ENCODE measurements around the gene SLC4A1AP. TPM values are rescaled to one million over a fixed set of nuclear protein-coding genes. Genes with fewer than 3 reads are reported as not detected.

The SLC4A1AP gene
- total and polyA plus RNA-seq, 9 of the 15 experiments (the other 6 are each of a cell fraction or from before 2014, with no cell fraction given), result 8.1 to 40.5 (median 35.3) TPM

DNA sequence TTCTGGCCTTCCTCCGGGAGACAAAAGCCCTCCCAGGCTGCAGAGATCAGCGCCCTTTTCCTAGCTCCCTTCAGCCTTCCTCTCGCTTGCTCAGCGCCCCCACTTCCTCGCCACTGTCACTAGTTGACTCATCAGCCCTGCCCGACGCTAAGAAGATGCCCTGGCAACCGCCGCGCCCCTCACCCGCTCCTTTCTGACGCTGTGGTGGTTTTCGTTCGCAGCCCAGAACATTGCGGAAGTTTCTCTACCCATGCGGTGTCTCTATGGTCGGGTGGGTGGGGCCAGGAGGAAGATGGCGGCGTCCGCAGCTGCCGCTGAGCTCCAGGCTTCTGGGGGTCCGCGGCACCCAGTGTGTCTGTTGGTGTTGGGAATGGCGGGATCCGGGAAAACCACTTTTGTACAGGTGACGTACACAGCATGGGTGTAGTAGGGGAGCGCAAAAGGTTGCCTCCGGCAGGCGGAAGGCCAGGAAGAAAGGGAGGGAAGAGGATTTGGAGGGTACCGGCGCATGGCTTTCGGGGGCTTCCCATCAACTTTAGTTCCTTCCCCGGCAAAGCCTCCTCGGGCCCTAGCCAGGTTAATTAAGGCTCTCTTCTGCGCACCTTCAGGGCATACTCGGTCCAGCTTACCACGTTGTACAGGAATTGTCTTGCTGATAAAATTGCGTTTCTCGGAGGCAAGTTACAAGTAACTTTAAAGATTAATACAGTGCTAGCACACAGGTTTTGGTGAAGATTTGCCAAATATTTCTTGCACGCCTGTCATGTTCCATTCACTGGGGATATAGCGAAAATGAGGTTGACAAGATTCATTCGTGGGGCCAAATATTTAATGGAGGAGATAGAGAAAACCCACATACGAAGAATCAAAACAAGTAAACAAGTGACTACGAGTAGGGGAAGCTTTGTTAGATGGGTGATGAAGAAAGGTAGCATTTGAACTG, 34.7 kb upstream of the SLC4A1AP start, which contains the start of the genes CCDC121 and GPN1 (continued):
- no peak for TF ChIP-seq ZC3H4 (CRISPR knock-in tag; IDR thresholded peaks at IDR 0.05; ENCODE audit: borderline replicate concordance)
- TF ChIP-seq RBM15 (IDR thresholded peaks at IDR 0.05; ENCODE audit: insufficient read depth, low read length), result no peak
- peak; percentile 75; the same call in 1 of the 2 replicates for TF ChIP-seq SP1 (CRISPR knock-in tag; IDR thresholded peaks at IDR 0.05)
- TF ChIP-seq, protein P1, sequence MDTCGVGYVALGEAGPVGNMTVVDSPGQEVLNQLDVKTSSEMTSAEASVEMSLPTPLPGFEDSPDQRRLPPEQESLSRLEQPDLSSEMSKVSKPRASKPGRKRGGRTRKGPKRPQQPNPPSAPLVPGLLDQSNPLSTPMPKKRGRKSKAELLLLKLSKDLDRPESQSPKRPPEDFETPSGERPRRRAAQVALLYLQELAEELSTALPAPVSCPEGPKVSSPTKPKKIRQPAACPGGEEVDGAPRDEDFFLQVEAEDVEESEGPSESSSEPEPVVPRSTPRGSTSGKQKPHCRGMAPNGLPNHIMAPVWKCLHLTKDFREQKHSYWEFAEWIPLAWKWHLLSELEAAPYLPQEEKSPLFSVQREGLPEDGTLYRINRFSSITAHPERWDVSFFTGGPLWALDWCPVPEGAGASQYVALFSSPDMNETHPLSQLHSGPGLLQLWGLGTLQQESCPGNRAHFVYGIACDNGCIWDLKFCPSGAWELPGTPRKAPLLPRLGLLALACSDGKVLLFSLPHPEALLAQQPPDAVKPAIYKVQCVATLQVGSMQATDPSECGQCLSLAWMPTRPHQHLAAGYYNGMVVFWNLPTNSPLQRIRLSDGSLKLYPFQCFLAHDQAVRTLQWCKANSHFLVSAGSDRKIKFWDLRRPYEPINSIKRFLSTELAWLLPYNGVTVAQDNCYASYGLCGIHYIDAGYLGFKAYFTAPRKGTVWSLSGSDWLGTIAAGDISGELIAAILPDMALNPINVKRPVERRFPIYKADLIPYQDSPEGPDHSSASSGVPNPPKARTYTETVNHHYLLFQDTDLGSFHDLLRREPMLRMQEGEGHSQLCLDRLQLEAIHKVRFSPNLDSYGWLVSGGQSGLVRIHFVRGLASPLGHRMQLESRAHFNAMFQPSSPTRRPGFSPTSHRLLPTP (IDR thresholded peaks at IDR 0.05; ENCODE audit: borderline replicate concordance, extremely low read depth, insufficient read length), result no peak
- TF ChIP-seq MTA2 (IDR thresholded peaks at IDR 0.05; ENCODE audit: low read depth), result no peak
- peak in 1 of 2 experiments; percentile 94; a peak in 2 of 4 replicates for TF ChIP-seq HDAC1 (IDR thresholded peaks at IDR 0.05)
- no peak for TF ChIP-seq NUFIP1 (IDR thresholded peaks at IDR 0.05; ENCODE audit: partially characterized antibody)
- TF ChIP-seq ZNF175 (CRISPR knock-in tag; IDR thresholded peaks at IDR 0.05; ENCODE audit: low read depth), result no peak; the same call in 1 of the 2 replicates
- TF ChIP-seq, protein P2, sequence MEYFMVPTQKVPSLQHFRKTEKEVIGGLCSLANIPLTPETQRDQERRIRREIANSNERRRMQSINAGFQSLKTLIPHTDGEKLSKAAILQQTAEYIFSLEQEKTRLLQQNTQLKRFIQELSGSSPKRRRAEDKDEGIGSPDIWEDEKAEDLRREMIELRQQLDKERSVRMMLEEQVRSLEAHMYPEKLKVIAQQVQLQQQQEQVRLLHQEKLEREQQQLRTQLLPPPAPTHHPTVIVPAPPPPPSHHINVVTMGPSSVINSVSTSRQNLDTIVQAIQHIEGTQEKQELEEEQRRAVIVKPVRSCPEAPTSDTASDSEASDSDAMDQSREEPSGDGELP (CRISPR knock-in tag; IDR thresholded peaks at IDR 0.05; ENCODE audit: borderline replicate concordance), result peak; percentile 88; the same call in 1 of the 2 replicates
- TF ChIP-seq ZNF408 (CRISPR knock-in tag; IDR thresholded peaks at IDR 0.05; ENCODE audit: low read depth), result no peak
- no peak for TF ChIP-seq ZNF316 (IDR thresholded peaks at IDR 0.05)
- TF ChIP-seq KDM5B (IDR thresholded peaks at IDR 0.05; ENCODE audit: insufficient replicate concordance, low read depth, low read length), result peak; percentile 98
- peak in 1 of 2 experiments; percentile 34; a peak in 3 of 4 replicates for TF ChIP-seq NRF1 (conservative IDR thresholded peaks at IDR 0.05 in 1 of 2, IDR thresholded peaks at IDR 0.05 in 1 of 2)
- TF ChIP-seq ZNF785 (CRISPR knock-in tag; IDR thresholded peaks at IDR 0.05), result no peak
- TF ChIP-seq HIVEP1 (CRISPR knock-in tag; IDR thresholded peaks at IDR 0.05), result no peak
- TF ChIP-seq, protein P3, sequence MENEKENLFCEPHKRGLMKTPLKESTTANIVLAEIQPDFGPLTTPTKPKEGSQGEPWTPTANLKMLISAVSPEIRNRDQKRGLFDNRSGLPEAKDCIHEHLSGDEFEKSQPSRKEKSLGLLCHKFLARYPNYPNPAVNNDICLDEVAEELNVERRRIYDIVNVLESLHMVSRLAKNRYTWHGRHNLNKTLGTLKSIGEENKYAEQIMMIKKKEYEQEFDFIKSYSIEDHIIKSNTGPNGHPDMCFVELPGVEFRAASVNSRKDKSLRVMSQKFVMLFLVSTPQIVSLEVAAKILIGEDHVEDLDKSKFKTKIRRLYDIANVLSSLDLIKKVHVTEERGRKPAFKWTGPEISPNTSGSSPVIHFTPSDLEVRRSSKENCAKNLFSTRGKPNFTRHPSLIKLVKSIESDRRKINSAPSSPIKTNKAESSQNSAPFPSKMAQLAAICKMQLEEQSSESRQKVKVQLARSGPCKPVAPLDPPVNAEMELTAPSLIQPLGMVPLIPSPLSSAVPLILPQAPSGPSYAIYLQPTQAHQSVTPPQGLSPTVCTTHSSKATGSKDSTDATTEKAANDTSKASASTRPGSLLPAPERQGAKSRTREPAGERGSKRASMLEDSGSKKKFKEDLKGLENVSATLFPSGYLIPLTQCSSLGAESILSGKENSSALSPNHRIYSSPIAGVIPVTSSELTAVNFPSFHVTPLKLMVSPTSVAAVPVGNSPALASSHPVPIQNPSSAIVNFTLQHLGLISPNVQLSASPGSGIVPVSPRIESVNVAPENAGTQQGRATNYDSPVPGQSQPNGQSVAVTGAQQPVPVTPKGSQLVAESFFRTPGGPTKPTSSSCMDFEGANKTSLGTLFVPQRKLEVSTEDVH (IDR thresholded peaks at IDR 0.05; ENCODE audit: low read depth, partially characterized antibody), result peak; percentile 57
- TF ChIP-seq, protein P4, sequence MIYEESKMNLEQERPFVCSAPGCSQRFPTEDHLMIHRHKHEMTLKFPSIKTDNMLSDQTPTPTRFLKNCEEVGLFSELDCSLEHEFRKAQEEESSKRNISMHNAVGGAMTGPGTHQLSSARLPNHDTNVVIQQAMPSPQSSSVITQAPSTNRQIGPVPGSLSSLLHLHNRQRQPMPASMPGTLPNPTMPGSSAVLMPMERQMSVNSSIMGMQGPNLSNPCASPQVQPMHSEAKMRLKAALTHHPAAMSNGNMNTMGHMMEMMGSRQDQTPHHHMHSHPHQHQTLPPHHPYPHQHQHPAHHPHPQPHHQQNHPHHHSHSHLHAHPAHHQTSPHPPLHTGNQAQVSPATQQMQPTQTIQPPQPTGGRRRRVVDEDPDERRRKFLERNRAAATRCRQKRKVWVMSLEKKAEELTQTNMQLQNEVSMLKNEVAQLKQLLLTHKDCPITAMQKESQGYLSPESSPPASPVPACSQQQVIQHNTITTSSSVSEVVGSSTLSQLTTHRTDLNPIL (CRISPR knock-in tag; IDR thresholded peaks at IDR 0.05), result peak; percentile 35; the same call in 1 of the 2 replicates
- TF ChIP-seq, protein P5, sequence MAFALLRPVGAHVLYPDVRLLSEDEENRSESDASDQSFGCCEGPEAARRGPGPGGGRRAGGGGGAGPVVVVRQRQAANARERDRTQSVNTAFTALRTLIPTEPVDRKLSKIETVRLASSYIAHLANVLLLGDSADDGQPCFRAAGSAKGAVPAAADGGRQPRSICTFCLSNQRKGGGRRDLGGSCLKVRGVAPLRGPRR (CRISPR knock-in tag; IDR thresholded peaks at IDR 0.05), result no peak
